Measurements from ENCODE around the gene NUPR1.

DNA sequence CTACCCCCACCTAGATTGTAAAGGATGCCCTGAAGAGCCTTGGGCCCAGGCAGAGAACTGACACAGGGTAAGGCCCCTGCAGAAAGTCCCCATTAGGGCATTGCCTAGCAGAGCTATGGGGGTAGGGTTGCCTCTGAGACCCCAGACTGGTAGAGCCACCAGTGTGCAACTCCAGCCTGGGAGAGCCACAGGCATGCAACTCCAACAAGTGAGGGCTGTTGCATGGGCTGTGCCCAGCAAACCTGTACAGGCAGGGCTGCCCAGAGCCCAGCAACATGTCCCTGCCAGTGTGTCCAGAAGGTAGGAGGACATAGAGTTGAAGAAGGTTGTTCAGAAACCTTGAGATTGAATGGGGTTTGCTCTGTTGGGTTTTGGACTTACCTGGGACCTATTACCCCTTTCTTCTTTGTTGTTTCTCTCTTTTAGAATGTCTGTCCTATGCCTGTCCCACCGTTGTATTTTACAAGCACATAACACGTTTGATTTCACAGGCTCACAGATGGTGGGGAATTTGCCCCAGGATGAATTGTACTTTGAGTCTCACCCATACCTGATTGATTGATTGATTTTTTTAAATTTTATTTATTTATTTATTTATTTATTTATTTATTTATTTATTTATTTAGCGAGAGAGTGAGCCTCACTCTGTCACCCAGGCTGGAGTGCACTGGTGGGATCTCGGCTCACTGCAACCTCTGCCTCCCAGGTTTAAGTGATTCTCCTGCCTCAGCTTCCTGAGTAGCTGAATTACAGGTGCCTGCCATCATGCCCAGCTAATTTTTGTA, 31.4 kb upstream of the NUPR1 start:
- no peak for TF ChIP-seq CTCF (IDR thresholded peaks at IDR 0.05)
- no peak for TF ChIP-seq POLR2A (IDR thresholded peaks at IDR 0.05)

Data from vagina (tissue), 2 donors.